Eye (tissue), 1 donor: ENCODE results near the gene MIPEP.

Experiments used
- DNase-seq: peaks from one replicate; pipeline ENCODE4 v3.0.0-alpha.2; 2015

Gene MIPEP

DNA sequence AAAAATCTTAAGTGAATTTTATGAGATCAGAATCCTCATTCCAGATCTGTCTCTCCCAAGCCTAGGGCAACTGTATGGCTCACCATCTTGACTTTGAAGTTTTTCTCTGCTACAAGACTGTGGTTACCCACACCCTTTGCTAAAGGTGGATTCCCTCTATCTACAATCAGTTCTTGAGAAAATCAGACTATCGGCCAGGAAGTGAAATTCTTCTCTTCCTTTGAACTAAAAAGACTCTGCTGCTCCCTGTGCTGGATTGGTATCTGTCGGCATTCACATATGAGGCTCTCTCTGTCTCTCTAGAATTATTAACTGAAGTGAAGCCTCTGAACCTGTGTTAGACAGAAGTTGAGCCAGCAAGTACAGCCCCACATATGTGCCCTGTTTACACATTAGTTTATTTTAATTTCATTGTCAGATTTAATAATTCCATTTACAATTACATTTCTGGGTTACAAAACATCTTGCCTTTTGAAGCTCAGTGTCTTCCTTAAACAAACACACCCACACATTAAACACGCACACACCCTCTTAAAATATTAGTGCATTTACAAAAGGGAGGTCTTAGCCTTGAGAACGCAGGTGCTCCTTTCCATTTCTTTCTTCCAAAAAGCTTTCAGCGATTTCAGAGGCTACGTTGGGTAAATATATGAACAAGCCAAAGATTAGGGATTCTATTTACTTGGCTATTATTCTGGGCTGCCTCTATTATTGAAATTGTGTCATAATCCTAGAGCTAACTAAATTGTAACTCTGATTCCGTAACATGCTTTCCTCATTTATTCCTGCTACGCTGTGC, 145.7 kb downstream of the MIPEP start:
- DNase-seq = no peak

DNA sequence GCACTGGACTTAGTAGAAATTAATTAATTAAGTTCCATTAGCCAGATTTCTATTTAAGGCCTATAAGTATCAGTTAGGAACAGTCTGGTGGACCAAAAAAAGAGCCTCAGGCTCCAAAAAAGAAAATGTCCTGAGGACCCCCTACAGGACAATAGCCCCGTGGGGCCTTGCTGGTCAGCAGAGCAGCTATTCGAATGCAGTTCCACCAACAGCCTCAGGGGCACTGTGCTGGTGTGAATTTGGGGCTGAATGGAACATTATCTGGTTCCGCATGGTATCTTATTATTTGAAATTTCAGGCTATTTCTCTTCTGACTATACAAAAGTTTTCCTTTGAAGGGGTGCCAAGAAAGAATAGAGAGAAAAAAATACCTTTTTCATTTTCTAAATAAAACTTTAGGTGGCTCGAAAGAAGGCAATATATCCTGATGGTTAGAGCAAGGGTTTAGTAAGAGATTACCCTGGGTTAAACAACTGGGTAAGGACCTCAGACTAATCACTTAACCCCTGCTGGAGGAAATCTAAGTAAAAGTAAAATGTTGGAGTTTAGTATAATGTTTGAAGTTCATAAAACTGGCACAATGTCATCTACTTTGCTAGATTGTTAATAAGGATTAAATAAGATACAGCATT, 147.2 kb downstream of the MIPEP start:
- DNase-seq = no peak

DNA sequence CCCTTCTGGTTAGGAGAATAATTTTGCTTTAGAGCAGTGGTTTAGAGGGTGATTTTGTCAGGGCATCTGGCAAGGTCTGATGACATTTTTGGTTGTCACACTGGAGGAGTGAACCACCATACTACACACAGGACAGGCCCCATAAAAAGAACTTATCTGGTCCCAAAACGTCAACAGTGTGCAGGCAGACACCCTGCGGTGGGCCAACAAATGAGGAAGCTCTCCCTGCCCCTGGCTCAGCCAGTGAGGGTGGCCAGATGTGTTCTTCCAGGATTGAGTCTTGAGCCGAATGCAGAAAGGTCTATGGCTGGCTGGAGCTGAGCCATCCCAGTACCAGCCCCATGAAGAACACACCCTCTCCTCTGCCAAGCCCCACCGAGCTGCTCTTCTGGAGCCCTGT, 149.2 kb downstream of the MIPEP start:
- no peak for DNase-seq

DNA sequence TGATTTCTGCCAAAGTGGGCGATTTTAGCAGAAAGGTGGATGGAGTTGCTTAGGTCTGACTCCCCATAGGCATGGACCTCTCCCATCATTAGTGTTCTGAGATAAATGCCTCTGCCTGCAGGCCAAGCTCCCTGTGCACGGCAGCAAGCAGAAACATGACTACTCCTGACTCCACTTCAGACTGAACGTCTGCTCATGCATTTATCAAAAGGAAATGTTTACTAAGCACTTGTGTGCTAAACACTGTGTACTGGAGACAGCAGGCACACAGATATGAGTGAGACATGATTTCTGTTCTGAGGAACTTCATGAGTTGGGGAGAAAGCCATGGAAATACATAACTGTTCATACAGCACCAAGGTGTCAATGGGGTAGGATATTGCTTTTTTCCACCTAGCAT, 149.6 kb downstream of the MIPEP start:
- no peak for DNase-seq

DNA sequence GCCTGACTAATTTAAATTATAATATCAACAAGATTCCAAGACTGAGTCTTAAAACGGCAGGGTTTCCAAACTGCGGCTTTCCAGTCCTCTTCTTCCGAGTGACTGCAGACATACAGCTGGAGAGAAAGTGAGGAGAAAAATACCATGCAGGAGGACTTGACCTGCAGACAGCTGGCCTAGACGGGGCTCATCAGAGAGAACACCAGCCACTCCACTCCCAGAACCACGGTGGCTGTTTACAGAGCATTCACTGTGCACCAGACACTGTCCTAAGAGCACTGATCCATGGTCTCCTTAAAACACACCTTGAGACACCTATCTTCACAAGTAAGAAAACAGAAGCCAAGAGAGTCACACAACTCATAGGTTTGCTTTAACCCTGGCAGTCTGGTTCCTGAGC, 152.7 kb downstream of the MIPEP start:
- DNase-seq = no peak

DNA sequence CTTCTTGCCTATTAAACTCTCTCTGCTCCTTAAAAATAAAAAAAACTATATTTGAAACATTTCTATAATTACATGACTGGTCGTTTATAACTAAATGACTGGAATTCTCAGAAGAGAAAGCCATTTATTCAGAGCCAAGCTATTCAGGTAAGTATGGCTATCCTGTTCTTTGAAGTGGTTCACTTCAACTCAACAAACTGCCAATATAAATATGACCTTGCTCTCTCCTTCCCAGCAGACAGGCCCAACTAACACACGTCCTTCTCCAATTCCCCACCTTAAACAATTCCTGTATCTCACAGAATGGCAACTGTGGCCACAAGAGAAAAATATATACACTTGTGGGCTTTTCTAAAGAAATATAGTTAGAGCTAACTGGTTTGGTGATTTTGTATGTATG, 153.9 kb downstream of the MIPEP start:
- DNase-seq = no peak

DNA sequence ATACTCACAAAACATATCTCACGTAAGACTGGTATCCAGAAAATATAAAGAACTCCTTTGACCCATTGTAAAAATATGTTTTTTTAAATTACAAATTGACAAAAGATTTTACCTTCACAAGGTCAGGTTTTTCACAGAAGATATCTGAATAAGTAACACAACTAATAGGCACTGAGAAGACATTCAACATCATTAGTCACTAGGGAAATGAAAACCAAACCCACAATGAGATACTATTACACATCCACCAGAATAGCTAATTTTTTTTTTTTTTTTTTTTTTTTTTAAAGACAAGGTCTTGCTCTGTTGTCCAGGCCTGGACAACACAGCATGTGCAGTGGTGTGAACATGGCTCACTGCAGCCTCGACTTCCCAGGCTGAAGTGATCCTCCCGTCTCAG, 157.5 kb downstream of the MIPEP start:
- no peak for DNase-seq

DNA sequence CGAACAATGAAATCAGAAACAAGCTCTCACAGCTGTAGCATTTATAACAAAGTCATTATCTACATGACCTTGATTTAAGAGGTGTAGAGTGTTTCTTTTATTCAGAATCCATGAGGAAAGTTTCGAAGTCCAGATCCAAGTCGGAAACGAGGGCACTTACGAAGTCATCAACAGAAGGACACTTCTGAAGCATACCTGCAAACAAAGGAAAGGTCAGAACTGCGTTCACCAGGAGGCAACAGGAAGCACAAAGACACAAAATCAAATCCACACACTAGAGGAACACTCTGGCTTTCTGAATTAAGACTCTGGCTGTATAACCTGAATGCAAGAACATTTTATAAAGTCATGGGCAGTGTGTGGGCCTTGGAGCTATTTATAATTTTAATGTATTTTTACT, 158.9 kb downstream of the MIPEP start:
- no peak for DNase-seq

DNA sequence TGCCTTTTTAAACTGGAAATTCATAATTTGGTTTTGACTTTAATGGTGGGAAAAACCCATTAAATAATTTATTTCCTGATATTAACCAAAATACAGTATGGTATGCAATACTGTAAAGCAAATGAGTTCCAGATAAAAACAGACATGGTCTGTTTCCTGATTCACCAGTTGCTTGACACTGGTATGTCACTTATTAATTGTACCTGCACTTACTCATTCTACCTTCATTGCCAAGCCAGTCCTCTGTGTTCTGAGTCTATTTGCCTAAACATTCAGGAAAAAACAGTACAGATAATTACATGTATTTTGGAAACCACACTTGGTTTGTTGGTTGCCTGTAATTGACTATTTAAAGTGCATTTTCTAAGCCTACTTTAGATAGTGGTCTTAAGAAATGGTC, 159.7 kb downstream of the MIPEP start:
- DNase-seq = no peak

DNA sequence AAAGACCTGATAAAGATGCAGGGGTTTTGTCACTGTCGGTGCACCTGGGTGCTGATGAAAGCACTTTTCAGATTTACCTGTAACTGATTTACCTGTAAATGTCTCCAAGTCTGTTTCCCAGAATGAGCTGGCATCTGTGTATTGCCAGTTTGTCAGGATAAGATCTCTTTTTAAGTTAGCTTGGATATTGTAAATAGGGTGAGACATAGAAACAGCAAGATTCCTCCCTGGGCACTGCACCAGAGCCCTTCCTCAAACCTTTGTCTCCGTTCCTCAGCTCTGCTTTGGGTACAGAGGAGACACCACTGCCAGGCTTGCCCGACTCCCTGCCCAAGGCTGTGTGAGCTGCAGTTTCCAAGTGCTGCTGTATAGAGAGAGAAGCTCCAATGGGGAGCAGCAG, 160.4 kb downstream of the MIPEP start:
- no peak for DNase-seq

DNA sequence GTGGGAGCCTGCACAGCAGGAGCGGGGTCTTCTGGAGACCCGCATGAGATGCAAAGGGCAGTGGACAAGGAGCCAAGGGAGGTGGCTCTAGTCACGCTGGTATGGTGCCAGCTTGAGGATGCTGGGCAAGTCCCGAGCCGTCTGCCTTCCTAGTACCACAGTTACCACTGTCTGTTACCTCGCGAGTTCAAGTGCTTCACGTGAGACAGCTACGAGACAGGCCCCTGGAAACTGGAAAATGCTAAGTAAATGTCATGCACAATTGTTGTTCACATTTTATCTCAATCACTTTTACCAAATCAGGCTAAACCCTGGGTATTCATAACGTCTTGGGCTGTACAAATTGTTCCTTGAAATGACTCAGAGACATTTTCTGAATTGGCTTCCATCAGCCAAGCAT, 163.3 kb downstream of the MIPEP start:
- DNase-seq = no peak

DNA sequence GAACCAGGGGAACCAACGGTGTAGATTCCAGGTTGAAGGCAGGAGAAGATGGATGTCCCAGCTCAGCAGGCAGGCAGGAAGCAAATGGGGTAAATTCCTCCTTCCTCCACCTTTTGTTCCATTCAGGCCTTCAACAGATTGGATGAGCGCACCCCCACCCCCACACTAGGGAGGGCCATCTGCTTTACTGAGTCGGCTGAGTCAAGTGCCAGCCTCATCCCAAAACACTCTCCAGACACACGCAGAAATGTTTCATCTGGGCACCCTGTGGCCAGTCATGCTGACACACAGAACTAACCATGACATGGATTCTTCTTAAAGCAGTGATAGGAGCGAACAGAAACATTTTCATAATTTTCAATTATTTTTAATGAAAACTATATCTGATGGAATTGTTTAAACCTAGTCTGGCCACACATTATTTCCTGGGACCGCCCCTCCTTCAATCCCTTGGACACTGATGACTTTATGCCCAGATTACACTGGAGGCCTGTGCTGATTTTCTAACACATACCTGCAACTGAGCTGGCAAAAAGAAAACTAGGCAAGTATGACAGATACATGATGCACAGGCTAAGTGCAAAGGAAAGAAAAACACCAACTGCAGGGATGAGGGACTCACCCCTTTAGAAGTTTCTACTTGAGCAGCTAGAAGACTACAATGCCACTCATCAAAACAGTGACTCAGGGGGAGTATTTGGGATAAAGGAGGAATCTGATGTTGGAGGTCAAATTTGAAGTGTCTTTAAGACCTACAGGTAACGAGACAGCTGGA, 164.8 kb downstream of the MIPEP start:
- no peak for DNase-seq

DNA sequence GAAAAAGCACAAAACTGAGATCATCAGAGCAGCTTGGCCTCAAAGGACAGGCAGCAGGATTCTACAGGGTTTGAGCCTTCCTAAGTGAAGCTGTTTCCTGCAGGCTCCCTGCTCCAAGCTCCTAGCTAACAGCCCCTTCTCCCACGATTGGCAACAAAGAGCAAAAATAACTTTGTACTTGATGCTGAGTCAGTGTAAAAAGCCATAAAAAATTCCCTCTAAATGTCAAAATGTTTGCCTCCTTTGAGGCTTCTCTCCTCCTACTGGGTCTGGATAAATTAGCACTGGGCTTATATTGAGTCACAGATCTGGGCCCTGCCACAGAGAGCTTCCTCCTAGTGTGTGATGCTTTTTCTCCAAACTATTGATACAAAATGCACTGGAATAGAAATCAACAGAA, 165.7 kb downstream of the MIPEP start:
- DNase-seq = peak; percentile 14

DNA sequence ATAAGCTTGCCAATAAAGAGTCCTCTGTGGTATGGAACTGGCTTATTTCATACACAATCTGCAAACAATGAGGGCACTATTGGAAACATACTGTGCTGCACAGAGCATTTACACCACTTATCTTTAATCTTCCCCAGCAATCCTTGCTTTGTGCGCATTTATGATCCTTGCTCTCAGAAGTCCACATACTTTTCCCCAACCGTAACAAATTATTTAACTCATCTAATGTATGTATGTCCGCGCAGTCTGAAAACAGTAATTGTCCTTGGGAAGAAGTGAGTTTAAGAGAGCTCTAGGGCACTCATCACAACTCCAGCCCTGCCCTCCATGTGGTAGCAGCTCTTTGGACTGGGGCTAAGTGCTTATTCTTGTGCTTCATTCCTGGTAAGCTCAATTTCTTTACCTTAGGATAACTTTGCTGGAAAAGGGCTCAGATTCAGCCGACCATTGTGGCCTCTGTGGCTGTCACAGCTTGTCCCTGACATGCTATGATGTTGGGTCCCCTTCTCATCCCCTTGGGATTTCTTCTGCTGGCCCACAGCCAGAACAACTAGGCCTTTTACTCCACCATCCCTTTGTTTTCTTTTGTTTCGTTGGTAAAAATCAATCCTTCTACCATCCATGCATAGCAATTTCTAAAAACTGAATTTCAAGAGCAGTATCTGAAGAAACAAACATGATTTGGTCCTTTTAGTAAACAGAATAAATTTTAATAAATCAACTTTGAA, 166.3 kb downstream of the MIPEP start:
- DNase-seq = peak; percentile 21

DNA sequence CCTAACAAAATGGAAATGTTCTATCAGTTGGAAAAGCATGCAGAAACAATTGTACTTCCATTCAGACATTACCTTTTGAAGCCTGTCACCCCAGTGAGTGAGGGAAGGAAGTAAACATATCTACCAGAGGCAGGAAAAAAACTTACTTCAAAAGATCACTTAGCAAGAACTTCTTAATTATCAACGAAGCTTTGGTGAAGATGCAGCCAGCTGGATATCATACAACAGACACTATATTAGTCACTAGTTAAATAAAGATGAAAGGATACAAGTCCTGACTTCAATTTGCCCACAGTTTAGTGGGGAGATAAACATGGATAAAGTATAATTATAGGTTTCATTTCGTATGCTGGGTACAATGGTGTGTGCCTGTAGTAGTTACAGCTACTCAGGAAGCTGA, 170.2 kb downstream of the MIPEP start:
- no peak for DNase-seq

DNA sequence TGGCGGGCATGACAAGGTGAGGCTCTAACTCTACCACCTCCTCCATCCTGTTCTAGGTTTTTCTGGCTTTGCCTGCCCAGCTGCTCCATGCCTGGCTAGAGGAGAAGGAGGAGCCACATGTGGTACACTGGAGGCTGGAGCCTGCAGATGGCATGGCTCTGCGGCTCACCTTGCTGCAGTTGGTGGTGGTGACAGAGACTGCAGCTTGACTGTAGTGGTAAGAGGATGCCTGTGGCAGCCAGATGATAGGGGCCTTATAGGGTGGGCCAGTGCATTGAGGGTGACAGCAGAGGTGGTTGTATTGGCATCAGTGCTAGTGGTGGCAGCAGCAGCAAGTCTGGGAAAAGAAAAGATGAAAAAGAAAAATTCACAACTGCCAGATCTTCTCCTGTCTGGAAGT, 172.8 kb downstream of the MIPEP start:
- no peak for DNase-seq

DNA sequence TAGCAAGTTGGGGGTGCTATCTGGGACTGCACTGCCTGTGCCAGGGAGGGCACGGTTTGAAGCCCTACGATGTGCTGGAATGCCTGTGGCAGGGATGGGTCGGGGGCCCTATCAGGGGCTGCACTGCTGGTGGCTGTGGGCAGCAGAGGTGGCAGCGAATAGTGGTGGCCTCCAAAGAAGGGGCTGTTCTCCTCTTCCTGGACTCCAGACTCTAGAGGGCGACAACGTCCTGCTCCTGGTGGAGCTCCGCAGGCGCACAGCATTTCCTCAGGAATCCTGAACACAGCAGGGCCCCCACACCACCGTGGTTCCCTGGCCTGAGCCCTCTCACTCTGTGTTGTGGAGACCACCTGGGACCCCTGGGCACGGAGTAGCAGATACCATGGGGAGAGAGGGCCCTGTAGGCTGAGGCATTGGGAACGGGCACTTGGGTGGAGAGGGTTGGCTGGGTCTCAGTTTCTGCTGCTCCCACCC, 173.4 kb downstream of the MIPEP start:
- no peak for DNase-seq

DNA sequence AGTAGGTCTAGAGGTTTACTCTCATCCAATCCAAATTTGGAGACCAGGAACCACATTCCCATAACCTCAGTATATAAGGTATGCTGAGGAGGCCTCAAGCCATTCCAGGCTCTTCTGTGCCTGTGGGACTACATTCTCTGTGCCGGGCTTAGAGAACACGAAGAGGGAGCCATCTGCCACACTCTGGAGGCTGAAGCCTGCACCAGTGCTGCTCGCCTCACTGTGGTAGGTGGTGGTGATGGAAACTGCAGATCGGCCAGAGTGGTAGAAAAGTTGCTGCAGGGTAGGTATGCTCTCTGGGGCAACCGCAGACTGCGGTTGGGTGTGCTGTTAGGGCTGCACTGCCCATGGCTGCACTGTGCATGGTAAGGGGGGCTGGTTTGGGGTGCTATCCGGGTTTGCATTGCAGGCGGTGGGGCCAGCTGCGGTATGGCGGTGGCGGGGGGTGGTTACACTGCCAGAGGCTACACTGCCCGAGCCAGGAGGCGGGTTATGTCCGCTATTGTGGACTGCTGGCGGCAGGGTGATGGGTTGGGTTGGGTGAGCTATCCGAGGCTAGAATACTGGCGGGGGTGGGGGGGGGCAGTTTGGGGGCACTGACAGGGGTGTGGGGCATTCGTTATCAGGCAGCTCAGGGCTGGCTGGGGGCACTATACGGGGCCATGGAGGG, 174.0 kb downstream of the MIPEP start:
- DNase-seq = no peak

DNA sequence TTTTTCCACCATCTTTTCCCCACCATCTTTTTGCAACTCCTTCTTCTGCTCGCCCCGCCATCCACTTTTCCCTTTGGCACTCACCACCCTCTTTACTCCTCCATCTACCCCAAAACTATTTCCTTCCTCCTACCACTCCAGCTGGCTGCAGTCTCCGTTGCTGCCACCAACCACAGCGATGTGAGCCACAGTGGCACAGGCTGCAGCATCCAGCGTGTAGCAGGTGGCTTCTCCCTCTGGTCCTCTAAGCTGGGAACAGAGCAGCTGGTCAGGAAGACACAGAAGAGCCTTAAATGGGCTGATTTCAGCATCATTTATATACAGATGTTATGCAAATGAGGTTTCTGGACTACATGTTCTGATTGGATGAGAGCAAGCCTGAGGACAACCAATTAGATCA, 174.5 kb downstream of the MIPEP start:
- DNase-seq = no peak

DNA sequence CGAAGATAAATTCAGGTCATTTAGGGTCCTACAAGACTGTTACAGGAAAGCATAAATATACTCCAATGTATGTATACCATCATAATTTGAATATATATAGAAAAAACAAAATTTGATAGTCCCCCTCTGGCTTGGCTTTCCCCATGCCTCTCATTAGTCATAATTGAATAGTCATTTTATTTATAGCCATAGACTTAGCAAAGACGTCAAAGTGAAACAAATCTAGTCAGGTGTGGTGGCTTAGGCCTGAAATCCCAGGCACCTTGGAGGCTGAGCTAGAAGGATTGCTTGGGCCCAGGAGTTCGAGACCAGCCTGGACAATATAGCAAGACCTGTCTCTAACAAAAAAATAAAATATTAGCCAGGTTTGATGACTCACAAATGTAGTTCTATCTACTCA, 177.8 kb downstream of the MIPEP start:
- DNase-seq = no peak

DNA sequence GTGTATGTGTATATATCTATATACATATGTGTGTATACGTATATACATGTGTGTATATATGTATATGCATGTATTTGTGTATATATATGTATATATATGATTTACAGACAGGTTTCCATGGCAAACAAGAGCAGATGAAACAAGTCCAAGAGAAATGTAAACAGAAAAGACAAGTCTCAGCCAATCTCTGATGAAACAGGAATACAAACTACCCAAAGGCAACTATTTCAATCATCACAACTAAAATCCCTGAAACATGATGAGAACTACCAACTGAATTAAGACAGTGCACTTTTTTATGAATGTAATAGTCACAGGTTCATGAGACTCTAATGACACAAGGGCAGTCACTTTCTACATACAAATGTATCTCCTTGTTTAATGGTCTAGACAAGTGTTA, 178.8 kb downstream of the MIPEP start:
- no peak for DNase-seq

DNA sequence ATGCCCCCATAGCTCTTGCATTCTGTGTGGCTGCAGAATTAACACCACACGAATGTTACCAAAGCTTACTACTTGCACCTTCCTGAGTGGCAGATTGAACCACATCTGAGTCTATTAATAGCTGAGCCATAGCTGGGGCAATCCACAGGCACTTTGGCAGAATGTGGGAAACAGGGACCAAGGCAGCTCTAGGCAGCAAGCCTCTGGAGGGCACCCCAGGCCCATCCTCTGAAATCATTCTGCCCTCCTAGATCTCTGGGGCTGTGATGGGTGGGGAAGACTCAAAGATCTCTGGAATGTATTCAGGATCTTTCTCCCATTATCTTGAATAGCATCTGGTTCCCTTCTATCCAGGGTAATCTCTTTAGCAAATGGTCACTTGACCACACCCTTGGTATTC, 179.7 kb downstream of the MIPEP start:
- DNase-seq = no peak

DNA sequence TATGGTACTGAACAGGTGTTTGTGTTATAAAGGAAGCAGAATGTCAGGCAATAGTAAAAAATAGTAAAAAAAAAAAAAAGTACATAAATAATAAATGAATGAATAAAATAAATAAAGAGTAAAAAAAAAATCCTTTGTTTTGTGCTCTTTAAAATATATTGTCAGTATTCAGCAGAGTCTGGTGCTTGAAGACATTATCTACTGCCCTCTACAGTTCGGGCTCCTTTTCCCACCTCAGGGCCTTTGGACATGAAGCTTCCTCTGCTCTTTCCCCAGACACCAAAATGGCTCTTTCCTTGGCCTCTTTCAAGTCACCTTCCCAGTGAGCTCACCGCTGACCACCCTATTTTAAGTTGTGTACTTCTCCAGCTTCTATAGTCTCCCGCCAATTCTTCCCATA, 181.5 kb downstream of the MIPEP start:
- DNase-seq = no peak
